Stimulated activated CD4-positive, alpha-beta T cell treated with anti-CD3 and anti-CD28 coated beads, Interleukin-12 subunit alpha, Interleukin-12 subunit beta, amount 100 ng/mL, for 24 hours (primary cell): ENCODE measurements around the gene CEP128.

Experiments used
- DNase-seq, 2 experiments: peaks; one replicate each; pipeline ENCODE4 v3.0.0-alpha.2; 2020; ENCODE audit warnings: low read depth in 2 of 2

Gene CEP128

GRCh38 chr14:80615831-80616230, 325.7 kb downstream of the CEP128 start:
- no peak for DNase-seq

GRCh38 chr14:80609055-80609454, 332.5 kb downstream of the CEP128 start:
- DNase-seq = no peak

GRCh38 chr14:80608563-80608962, 333.0 kb downstream of the CEP128 start:
- DNase-seq = no peak

- no peak for DNase-seq
These were observed 333.9 kb downstream of the CEP128 start for GRCh38 chr14:80607430-80608190.

GRCh38 chr14:80606347-80606772, 335.2 kb downstream of the CEP128 start:
- DNase-seq = no peak

GRCh38 chr14:80605536-80605935, 336.0 kb downstream of the CEP128 start:
- DNase-seq = no peak

GRCh38 chr14:80602946-80603345, 338.6 kb downstream of the CEP128 start:
- no peak for DNase-seq

GRCh38 chr14:80587096-80587724, 354.3 kb downstream of the CEP128 start:
- DNase-seq = no peak

GRCh38 chr14:80586131-80586530, 355.4 kb downstream of the CEP128 start:
- no peak for DNase-seq

GRCh38 chr14:80585506-80585835, 356.1 kb downstream of the CEP128 start:
- DNase-seq = no peak

GRCh38 chr14:80584744-80585505, 356.6 kb downstream of the CEP128 start:
- DNase-seq = no peak

- no peak for DNase-seq
These were observed 363.9 kb downstream of the CEP128 start for GRCh38 chr14:80577599-80577998.

- no peak for DNase-seq
These were observed 365.1 kb downstream of the CEP128 start for GRCh38 chr14:80576401-80576800.

GRCh38 chr14:80575763-80576162, 365.8 kb downstream of the CEP128 start:
- DNase-seq = no peak

- DNase-seq = no peak
These were observed 368.9 kb downstream of the CEP128 start for GRCh38 chr14:80572666-80573065.

- DNase-seq = no peak
These were observed 370.6 kb downstream of the CEP128 start for GRCh38 chr14:80570930-80571298.

- DNase-seq = no peak
These were observed 373.5 kb downstream of the CEP128 start for GRCh38 chr14:80567905-80568536.

- DNase-seq = no peak
These were observed 376.5 kb downstream of the CEP128 start for GRCh38 chr14:80565001-80565400.

- no peak for DNase-seq
These were observed 377.5 kb downstream of the CEP128 start for GRCh38 chr14:80564051-80564450.

GRCh38 chr14:80560800-80561657, 380.5 kb downstream of the CEP128 start:
- DNase-seq = no peak

GRCh38 chr14:80554139-80554538, 387.4 kb downstream of the CEP128 start:
- no peak for DNase-seq
